HG02623 (cell line): ENCODE results near the gene ENPEP.
"Not testable (repeated sequence)": the region's sequence is repeated elsewhere in the genome, so short reads cannot be mapped to it uniquely, and the experiment has no call there.

Experiments used
- ATAC-seq: cut with Tn5 transposase; IDR thresholded peaks from one replicate; pipeline ENCODE4 v1.9.1; 2021; ENCODE audit warnings: moderate library complexity; ENCODE audit not compliant: unreplicated experiment

The ENPEP gene, protein sequence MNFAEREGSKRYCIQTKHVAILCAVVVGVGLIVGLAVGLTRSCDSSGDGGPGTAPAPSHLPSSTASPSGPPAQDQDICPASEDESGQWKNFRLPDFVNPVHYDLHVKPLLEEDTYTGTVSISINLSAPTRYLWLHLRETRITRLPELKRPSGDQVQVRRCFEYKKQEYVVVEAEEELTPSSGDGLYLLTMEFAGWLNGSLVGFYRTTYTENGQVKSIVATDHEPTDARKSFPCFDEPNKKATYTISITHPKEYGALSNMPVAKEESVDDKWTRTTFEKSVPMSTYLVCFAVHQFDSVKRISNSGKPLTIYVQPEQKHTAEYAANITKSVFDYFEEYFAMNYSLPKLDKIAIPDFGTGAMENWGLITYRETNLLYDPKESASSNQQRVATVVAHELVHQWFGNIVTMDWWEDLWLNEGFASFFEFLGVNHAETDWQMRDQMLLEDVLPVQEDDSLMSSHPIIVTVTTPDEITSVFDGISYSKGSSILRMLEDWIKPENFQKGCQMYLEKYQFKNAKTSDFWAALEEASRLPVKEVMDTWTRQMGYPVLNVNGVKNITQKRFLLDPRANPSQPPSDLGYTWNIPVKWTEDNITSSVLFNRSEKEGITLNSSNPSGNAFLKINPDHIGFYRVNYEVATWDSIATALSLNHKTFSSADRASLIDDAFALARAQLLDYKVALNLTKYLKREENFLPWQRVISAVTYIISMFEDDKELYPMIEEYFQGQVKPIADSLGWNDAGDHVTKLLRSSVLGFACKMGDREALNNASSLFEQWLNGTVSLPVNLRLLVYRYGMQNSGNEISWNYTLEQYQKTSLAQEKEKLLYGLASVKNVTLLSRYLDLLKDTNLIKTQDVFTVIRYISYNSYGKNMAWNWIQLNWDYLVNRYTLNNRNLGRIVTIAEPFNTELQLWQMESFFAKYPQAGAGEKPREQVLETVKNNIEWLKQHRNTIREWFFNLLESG

DNA sequence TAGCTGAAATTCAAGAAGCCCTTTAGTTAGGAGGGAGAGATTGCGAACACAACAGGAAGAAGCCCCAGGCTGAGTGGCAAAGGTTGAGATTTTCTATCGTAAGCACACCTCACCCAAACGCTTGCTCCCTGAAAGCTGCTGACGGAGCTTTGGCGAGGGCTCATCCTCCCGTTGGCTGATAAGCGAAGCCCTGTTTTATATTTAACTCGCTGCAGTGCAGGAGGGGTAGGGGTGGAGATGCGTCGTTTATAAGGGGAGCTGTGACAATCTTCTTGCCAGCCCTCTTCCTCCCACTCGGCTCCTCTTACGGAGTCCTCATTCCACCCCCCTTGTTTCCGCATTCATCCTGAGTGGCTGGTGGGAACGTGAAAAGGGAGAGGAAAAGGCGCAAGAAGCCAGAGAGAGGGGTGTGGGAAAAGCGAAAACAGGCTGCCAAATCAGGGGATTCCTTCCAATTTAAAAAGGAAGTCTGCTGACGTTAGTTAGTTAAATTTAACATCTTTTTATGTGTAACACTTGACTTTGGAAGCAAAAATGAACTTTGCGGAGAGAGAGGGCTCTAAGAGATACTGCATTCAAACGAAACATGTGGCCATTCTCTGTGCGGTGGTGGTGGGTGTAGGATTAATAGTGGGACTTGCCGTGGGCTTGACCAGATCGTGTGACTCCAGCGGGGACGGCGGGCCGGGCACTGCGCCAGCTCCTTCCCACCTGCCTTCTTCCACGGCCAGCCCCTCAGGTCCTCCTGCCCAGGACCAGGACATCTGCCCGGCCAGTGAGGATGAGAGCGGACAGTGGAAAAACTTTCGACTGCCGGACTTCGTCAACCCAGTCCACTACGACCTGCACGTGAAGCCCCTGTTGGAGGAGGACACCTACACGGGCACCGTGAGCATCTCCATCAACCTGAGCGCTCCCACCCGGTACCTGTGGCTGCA, at the start of gene ENPEP:
ENPEP (plus strand) TSS at position 275 of the 938 bp plus-strand sequence; CDS start at position 535, 260 bp downstream.
- no peak for ATAC-seq

DNA sequence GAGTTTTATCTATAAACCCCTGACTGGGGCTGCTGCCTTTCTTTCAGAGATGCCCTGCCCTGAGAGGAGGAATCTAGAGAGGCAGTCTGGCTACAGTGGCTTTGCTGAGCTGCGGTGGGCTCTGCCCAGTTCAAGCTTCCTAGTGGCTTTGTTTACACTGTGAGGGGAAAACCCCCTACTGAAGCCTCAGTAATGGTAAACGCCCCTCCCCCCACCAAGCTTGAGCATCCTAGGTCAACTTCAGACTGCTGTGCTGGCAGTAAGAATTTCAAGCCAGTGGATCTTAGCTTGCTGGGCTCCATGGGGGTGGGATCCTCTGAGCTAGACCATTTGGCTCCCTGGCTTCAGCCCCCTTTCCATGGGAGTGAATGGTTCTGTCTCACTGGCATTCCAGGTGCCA, 44.1 kb upstream of the ENPEP start:
- ATAC-seq = not testable (repeated sequence)

DNA sequence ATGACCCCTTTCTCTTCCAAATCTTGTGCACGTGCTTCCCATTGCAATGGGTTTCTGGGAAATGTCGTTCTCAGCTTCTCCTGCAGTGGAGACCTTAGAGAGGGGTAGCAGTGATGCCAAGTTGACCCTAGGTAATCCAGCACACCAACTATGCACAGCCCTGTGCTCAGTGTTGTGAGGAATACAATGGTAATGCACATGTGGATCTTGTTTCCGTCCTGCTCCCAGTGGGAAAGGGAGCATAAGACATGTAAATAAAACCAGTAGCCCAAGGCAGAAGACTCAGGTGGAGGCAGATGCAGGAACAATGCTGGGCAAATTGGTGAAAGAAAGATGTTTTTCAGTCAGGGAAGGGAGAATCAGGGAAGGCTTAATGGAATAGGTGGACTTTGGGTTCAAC, 38.7 kb upstream of the ENPEP start:
- ATAC-seq = not testable (repeated sequence)

- ATAC-seq = not testable (repeated sequence)
These were observed 36.7 kb upstream of the ENPEP start for GRCh38 chr4:110439209-110439608.

GRCh38 chr4:110442309-110442708, 33.6 kb upstream of the ENPEP start:
- ATAC-seq = no peak

- no peak for ATAC-seq
These were observed 33.2 kb upstream of the ENPEP start for GRCh38 chr4:110442788-110443187.

GRCh38 chr4:110449947-110450346, 26.0 kb upstream of the ENPEP start:
- no peak for ATAC-seq

DNA sequence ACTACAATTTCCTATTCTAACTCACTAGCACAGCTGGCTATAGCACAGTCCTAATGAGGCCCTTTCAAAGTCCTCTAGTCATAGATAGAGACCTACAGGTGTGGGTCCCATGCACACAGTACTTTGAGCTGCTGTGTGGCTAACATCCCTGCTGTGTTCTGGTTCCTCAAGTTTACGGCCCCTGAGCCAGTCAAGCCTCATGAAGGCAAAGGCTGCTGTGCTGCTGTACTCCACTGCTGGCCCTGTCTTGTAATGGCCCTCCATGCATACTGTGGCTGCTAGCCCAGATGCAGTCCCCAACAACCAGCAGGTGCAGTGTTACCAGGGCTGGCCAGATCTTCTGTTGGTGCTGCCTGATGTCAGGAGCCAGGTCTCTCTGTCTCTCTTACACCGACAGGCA, 23.4 kb upstream of the ENPEP start:
- ATAC-seq = no peak

DNA sequence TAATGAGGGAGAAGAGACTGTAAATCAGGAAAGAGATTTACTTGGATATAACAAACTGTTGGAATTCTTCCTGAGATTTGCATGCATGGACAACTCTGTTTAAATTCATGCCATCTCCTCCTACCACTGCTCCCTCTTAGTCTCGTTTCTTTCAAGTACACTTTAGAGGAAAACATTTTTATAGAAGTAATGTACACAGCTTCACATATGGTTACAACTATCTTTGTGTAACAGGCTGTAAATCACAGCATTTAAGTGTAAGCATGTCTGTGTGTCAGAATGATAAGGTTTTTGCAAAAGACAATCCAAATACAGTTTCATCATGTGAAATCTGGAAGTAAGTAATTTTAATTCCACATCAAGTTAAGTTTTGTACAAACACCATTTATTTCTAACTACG, 21.5 kb upstream of the ENPEP start:
- ATAC-seq = no peak

DNA sequence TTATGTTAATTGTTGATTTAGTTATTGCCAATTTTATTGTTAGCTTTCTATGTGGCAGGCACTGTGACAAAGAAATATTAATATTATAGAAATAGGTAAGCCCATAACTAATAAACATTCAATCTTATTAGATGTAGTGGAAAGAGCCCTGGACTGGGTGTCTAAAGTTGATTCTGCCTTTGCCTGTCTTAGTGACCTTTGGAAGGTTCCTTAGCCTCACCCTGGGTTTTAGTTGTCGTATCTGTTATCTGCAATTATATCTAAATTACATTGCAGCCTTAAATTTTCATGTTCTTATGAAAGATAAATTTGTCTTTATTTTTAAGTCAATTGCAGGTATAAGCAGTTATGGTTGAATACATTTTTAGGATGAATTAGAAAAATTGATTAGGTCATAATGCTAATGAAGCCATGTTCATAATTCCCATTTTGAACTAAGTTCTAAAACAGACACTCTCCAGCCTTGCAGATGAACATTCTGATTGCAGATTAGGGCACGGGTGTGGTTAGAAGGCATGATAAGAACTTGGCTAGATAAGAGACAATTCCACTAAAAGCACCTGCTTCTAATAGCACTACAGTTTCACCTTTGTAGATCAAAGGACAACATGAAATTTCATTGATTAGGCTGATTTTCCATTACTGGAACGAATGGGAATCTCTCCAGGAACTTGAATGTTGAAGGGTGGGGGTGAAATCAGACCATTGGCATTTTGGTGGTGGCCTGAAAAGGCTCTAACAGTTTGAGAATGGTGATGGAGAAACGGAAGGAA, 17.3 kb upstream of the ENPEP start:
- no peak for ATAC-seq

GRCh38 chr4:110460074-110460746, 15.7 kb upstream of the ENPEP start:
- no peak for ATAC-seq

- ATAC-seq = no peak
These were observed 8.6 kb upstream of the ENPEP start for GRCh38 chr4:110467400-110467799.

GRCh38 chr4:110472583-110473329, 3.2 kb upstream of the ENPEP start:
- ATAC-seq = no peak

DNA sequence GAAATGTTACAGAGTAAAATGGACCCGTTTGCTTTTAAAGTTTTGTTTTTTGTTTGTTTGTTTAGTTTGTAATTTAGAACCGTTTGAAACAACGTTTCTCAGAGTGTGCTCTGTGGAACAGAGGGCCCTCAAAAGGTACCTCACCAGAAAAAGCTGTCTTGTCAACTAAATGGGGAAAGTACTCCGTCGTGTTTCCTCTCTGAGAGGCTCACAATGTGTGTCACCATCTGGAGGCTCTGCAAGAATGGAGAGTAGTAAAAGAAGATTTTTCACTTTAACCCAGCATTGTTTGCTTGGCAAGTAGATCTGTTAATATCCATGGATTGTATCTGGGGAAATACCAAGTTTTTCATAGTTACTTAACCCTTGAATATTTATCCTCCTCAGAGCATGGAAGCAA, 1.5 kb upstream of the ENPEP start:
- no peak for ATAC-seq

- ATAC-seq = not testable (repeated sequence)
These were observed 875 bp upstream of the ENPEP start for GRCh38 chr4:110475080-110475479.

DNA sequence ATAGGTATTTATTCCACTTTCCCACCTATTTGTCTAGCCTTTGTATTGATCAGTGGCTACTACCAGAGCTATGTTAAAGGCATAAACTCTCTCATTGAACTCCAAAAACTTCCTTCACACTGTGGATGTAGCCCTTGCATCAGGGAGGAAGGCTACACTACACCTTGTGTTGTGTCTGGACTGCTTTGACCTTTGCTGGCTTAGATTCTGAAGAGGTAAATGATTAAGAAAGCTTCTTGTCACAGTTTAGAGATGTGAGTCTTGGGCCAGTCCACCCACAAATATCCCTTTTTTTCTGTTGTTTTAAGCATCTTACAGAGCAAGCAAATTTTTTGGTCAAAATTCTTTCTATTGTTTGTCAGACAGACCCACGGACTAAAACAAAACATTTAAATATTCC, 1.9 kb downstream of the ENPEP start:
- ATAC-seq = no peak

GRCh38 chr4:110480031-110480549, 4.1 kb downstream of the ENPEP start:
- ATAC-seq = no peak

DNA sequence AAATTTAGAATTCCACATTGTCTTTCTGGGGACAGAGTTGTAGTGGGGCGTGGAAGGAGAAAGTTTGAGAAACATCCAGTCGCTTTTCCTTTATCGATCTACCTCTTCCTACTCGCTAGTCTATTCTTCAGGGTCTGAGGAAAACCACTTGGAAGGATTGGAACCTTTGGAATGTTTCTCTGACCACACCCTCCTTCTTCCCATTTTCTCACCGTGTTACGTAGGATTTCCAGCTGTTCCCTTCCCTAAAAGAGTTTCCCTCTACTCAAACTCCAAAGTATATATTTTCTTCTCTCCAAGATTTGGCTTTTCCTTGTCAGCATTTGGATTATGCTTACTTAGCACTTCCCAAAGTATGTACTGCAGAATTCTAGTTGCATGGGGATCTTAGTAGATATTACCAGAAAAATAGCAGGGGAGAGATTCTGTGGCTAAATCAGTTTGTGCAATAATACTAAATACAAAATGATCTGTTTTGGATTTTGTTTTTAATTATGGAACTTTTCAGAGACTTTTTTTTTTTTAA, 4.9 kb downstream of the ENPEP start:
- no peak for ATAC-seq
